ENCODE measurements around the gene ATF5. TPM values are rescaled to one million over a fixed set of nuclear protein-coding genes. Genes with fewer than 3 reads are reported as not detected.

ATF5 gene
- total and polyA plus RNA-seq, 12 donors, result 6.4 to 33.8 (median 9.9) TPM

GRCh38 chr19:49888510-49888824 lies 40.5 kb upstream of the ATF5 start:
- Histone ChIP-seq H3K27me3 (peaks cover 0 to 9% (median 0%) of the 10 kb centered on the region in 7 donors), H3K4me1 (peaks cover 5 to 27% (median 11%) of the 10 kb centered on the region in 9 donors), H3K27ac (no peak overlapping the region), H3K4me3 (no peak overlapping the region), H3K9me3 (no peaks in the 10 kb centered on the region), H3K36me3 (peaks cover 5 to 43% (median 26%) of the 10 kb centered on the region in 9 donors)
- WGBS, 2 donors, result 81 to 90% methylated on average over 16 to 18 of the region's 18 CpGs
- ATAC-seq (no peak), DNase-seq (no peak)
- no peak for TF ChIP-seq CTCF (IDR thresholded peaks at IDR 0.05)
- intact Hi-C loops (cut with DNase I), result no loop called here

GRCh38 chr19:49889038-49889686 lies 39.8 kb upstream of the ATF5 start:
- intact Hi-C loops (cut with DNase I), result no loop called here
- peaks cover 5 to 27% (median 11%) of the 10 kb centered on the region in 9 donors for H3K4me1 ChIP-seq
- H3K27ac ChIP-seq, result no peak overlapping the region
- H3K36me3 ChIP-seq, result peaks cover 0 to 36% (median 20%) of the 10 kb centered on the region in 9 donors
- ATAC-seq (peak in 2 of 8 donors; percentile 8 to 13), DNase-seq (peak in 1 of 2 donors; percentile 4)
- TF ChIP-seq CTCF (IDR thresholded peaks at IDR 0.05), result no peak
- peaks cover 0 to 9% (median 0%) of the 10 kb centered on the region in 7 donors for H3K27me3 ChIP-seq
- no peaks in the 10 kb centered on the region for H3K9me3 ChIP-seq
- no peak overlapping the region for H3K4me3 ChIP-seq
- 79 to 86% methylated on average over 23 of the region's 23 CpGs for WGBS, 2 donors

GRCh38 chr19:49889687-49890348 lies 39.2 kb upstream of the ATF5 start:
- Histone ChIP-seq H3K4me1 (peaks cover 5 to 27% (median 11%) of the 10 kb centered on the region in 9 donors), H3K27ac (no peak overlapping the region), H3K27me3 (peaks cover 0 to 9% (median 0%) of the 10 kb centered on the region in 7 donors), H3K9me3 (no peaks in the 10 kb centered on the region), H3K4me3 (peak overlapping the region in 8 of 10 donors; percentile 10 to 48 (median 32)), H3K36me3 (peaks cover 0 to 30% (median 13%) of the 10 kb centered on the region in 9 donors)
- peak; percentile 64 to 89 (median 84) for TF ChIP-seq CTCF (IDR thresholded peaks at IDR 0.05)
- peak; percentile 69 to 80 for DNase-seq
- ATAC-seq, result peak; percentile 50 to 81 (median 64)
- 13 to 20% methylated on average over 71 of the region's 71 CpGs for WGBS, 2 donors
- intact Hi-C loops (cut with DNase I), result no loop called here

- WGBS, 2 donors, result 12 to 13% methylated on average over 69 of the region's 69 CpGs
- H3K27me3 ChIP-seq, result peaks cover 0 to 9% (median 0%) of the 10 kb centered on the region in 7 donors
- no peak for DNase-seq
These were observed 38.4 kb upstream of the ATF5 start for GRCh38 chr19:49890349-49891311.

More at GRCh38 chr19:49890349-49891311, 38.4 kb upstream of the ATF5 start:
- peaks cover 0 to 22% (median 5%) of the 10 kb centered on the region in 9 donors for H3K36me3 ChIP-seq
- H3K9me3 ChIP-seq, result no peaks in the 10 kb centered on the region
- H3K4me1 ChIP-seq, result peaks cover 5 to 27% (median 11%) of the 10 kb centered on the region in 9 donors
- H3K27ac ChIP-seq, result no peak overlapping the region
- intact Hi-C loops (cut with DNase I), result no loop called here
- TF ChIP-seq CTCF (IDR thresholded peaks at IDR 0.05), result peak in 3 of 9 donors; percentile 24 to 39 (median 35)
- peak in 6 of 8 donors; percentile 6 to 33 (median 12) for ATAC-seq
- peak overlapping the region in 8 of 10 donors; percentile 10 to 48 (median 32) for H3K4me3 ChIP-seq

Measured in heart right ventricle (tissue), 16 donors.